HepG2 (cell line): Measurements from ENCODE around the gene DENND4A. TPM values are rescaled to one million over a fixed set of nuclear protein-coding genes. Genes with fewer than 3 reads are reported as not detected.

Experiments
- ATAC-seq: fragments of 200-7000 bp; cut with Tn5 transposase; 3 replicates; pipeline ENCODE4 v1.9.1; 2020; ENCODE audit warnings: mild to moderate bottlenecking, moderate library complexity
- BruUV-seq: library from RNA; stranded (reverse); fragments of 400-500 nt; replicated peaks from 2 replicates; lab custom pipeline; 2021; lab: Mats Ljungman, UMichigan
- CTCF ChIA-PET: fragments of 300-600 bp; formaldehyde crosslinking; extraction: SDS; loops from one replicate; lab custom pipeline; 2021; ENCODE audit warnings: low total read pairs, inconsistent platforms, low intra/inter-chr PET ratio; lab: Yijun Ruan, JAX
- POLR2A ChIA-PET: fragments of 350-600 bp; sonication (Branson Sonifier 250); formaldehyde crosslinking; loops from one replicate; lab custom pipeline; 2020; ENCODE audit warnings: antibody characterized with exemption, inconsistent platforms; lab: Yijun Ruan, JAX
- DNase-seq: peaks from one replicate; pipeline ENCODE4 v3.0.0-alpha.2; 2015; ENCODE audit warnings: low spot score
- FAIRE-seq: peaks from 3 replicates; lab custom pipeline; 2011; peaks lifted over from hg19 to GRCh38; lab: Jason Lieb, UNC
- H2AFZ ChIP-seq: one replicate; pipeline ENCODE4 v1.6.1; 2011; ENCODE audit warnings: low read length, inconsistent platforms
- H3K27ac ChIP-seq: fragments of 300-600 bp; 3 replicates; pipeline ENCODE4 v1.8.0; 2011; ENCODE audit warnings: mixed run types, mild to moderate bottlenecking, mixed read lengths, low read length, inconsistent platforms; ENCODE audit not compliant: insufficient read depth; ENCODE audit errors: extremely low read length
- H3K27me3 ChIP-seq, 2 experiments: fragments of 200-600 bp in 1 of 2; 2 replicates in 1 of 2; 3 replicates in 1 of 2; pipeline versions ENCODE4 v1.6.0 to v1.8.0; 2011; ENCODE audit warnings: low read length in 2 of 2, mild to moderate bottlenecking in 2 of 2, moderate library complexity in 2 of 2, inconsistent platforms in 1 of 2; ENCODE audit not compliant: insufficient read depth in 2 of 2, control insufficient read depth in 1 of 2
- H3K36me3 ChIP-seq, 2 experiments: fragments of 200-600 bp in 1 of 2; replicated peaks in 1 of 2; 2 replicates in 1 of 2; 3 replicates in 1 of 2; pipeline versions ENCODE4 v1.5.1 to v1.8.0; 2011; ENCODE audit warnings: low read length in 2 of 2, inconsistent platforms in 1 of 2; ENCODE audit not compliant: insufficient read depth in 2 of 2, control insufficient read depth in 1 of 2
- H3K4me1 ChIP-seq: 2 replicates; pipeline ENCODE4 v1.5.1; 2012; ENCODE audit warnings: low read length, inconsistent platforms; ENCODE audit not compliant: insufficient read depth
- H3K4me2 ChIP-seq: 2 replicates; pipeline ENCODE4 v1.6.0; 2011; ENCODE audit warnings: low read depth, low read length, inconsistent platforms
- H3K4me3 ChIP-seq, 3 experiments: fragments of 200-600 bp in 1 of 3; sonication (generic), shearing (Covaris generic) in 1 of 3; replicated peaks in 1 of 3; 2 replicates each; pipeline ENCODE4 v1.5.1; 2011 to 2016; ENCODE audit warnings: low read length in 3 of 3, inconsistent platforms in 2 of 3, low read depth in 2 of 3, mild to moderate bottlenecking in 2 of 3, control low read depth in 1 of 3, mixed read lengths in 1 of 3; ENCODE audit not compliant: insufficient read depth in 1 of 3
- H3K79me2 ChIP-seq: one replicate; pipeline ENCODE4 v1.6.1; 2011; ENCODE audit warnings: low read length, inconsistent platforms; ENCODE audit not compliant: insufficient read depth
- H3K9ac ChIP-seq: 2 replicates; pipeline ENCODE4 v1.6.0; 2011; ENCODE audit warnings: mild to moderate bottlenecking, low read depth, low read length, inconsistent platforms; ENCODE audit not compliant: insufficient read depth
- H3K9me3 ChIP-seq: 2 replicates; pipeline ENCODE4 v1.5.1; 2012; ENCODE audit warnings: mild to moderate bottlenecking, low read length
- H4K20me1 ChIP-seq: 2 replicates; pipeline ENCODE4 v1.6.0; 2011; ENCODE audit warnings: inconsistent platforms, mild to moderate bottlenecking, low read length, moderate library complexity; ENCODE audit not compliant: insufficient read depth
- BORCS8-MEF2B ChIP-seq: sonication (generic); formaldehyde crosslinking; IDR thresholded peaks from 2 replicates; pipeline ENCODE4 v1.8.0; 2022; ENCODE audit warnings: mild to moderate bottlenecking, missing genetic modification reagents
- CERS6 ChIP-seq: sonication (generic); formaldehyde crosslinking; IDR thresholded peaks from 2 replicates; pipeline ENCODE4 v1.5.0; 2020; ENCODE audit warnings: missing genetic modification reagents
- DNMT1 ChIP-seq: sonication (generic); formaldehyde crosslinking; IDR thresholded peaks from 2 replicates; pipeline ENCODE4 v1.5.1; 2020; ENCODE audit warnings: mild to moderate bottlenecking, missing genetic modification reagents
- FOXA1 ChIP-seq, 2 experiments: fragments of 450-650 bp in 1 of 2; sonication (generic) in 1 of 2; formaldehyde crosslinking in 1 of 2; IDR thresholded peaks; 2 replicates each; pipeline versions ENCODE4 v1.4.0 to v1.6.1; 2016 to 2020; ENCODE audit warnings: missing genetic modification reagents in 1 of 2
- FOXO1 ChIP-seq: sonication (generic); formaldehyde crosslinking; IDR thresholded peaks from 2 replicates; pipeline ENCODE4 v1.4.0; 2020; ENCODE audit warnings: missing genetic modification reagents
- HCFC1 ChIP-seq: fragments of 150-350 bp; IDR thresholded peaks from 2 replicates; pipeline ENCODE4 v1.6.1; 2014; ENCODE audit warnings: low read depth, low read length
- NR2C2 ChIP-seq: sonication (generic); formaldehyde crosslinking; IDR thresholded peaks from 2 replicates; pipeline ENCODE4 v1.4.0; 2020; ENCODE audit warnings: missing genetic modification reagents, mild to moderate bottlenecking, moderate library complexity, borderline replicate concordance
- SIX4 ChIP-seq: sonication (generic); formaldehyde crosslinking; IDR thresholded peaks from 2 replicates; pipeline ENCODE4 v1.4.0; 2020; ENCODE audit warnings: missing genetic modification reagents
- SKI ChIP-seq: fragments of 450-650 bp; IDR thresholded peaks from one replicate; pipeline ENCODE4 v1.6.1; 2018; ENCODE audit warnings: mild to moderate bottlenecking; ENCODE audit not compliant: partially characterized antibody
- SNRNP70 ChIP-seq: fragments of 200-400 bp; formaldehyde crosslinking; IDR thresholded peaks from 2 replicates; pipeline ENCODE4 v1.6.1; 2017; ENCODE audit warnings: mild to moderate bottlenecking, low read depth, low read length, moderate library complexity
- THAP11 ChIP-seq: IDR thresholded peaks from 2 replicates; pipeline ENCODE4 v1.6.1; 2016; ENCODE audit warnings: missing biosample characterization, missing genetic modification reagents
- ZMAT3 ChIP-seq: sonication (generic); formaldehyde crosslinking; conservative IDR thresholded peaks from 2 replicates; pipeline ENCODE4 v1.7.0; 2021; ENCODE audit warnings: missing genetic modification reagents
- ZNF121 ChIP-seq: sonication (generic); formaldehyde crosslinking; IDR thresholded peaks from 2 replicates; pipeline ENCODE4 v1.5.0; 2020; ENCODE audit warnings: mild to moderate bottlenecking, missing genetic modification reagents
- ZNF180 ChIP-seq: sonication (generic); formaldehyde crosslinking; IDR thresholded peaks from 2 replicates; pipeline ENCODE4 v1.4.0; 2020; ENCODE audit warnings: low read depth, missing genetic modification reagents, borderline replicate concordance
- ZNF3 ChIP-seq: IDR thresholded peaks from 2 replicates; pipeline ENCODE4 v1.7.0; 2017; ENCODE audit warnings: inconsistent platforms
- ZUFSP ChIP-seq: sonication (generic); formaldehyde crosslinking; IDR thresholded peaks from 2 replicates; pipeline ENCODE4 v1.9.0; 2021; ENCODE audit warnings: missing genetic modification reagents, mild to moderate bottlenecking, borderline replicate concordance
- WGBS: methylation state at CpG from one replicate; pipeline ENCODE4 v1.1.6; 2017; ENCODE audit warnings: low lambda C conversion rate; 5-methylcytosine and 5-hydroxymethylcytosine counted together
- in situ Hi-C: cut with HindIII; loops from 2 replicates; pipeline ENCODE4 v1.10.0; 2017; ENCODE audit warnings: low pct_unique_long_range_greater_than_20kb; ENCODE audit not compliant: extremely low pct_ligation_motif_present
- intact Hi-C: fragments of 100-400 bp; cut with micrococcal nuclease; formaldehyde crosslinking; loops from one replicate; pipeline ENCODE4 v1.10.0; 2022; ENCODE audit not compliant: unreplicated experiment
- polyA plus RNA-seq, 8 experiments: library from polyadenylated mRNA; depleted of rRNA in 3 of 8; stranded (reverse) in 7 of 8; unstranded in 1 of 8; fragments of >200 nt; fragmentation: Illumina TruSeq in 4 of 8; extraction: Trizol in 4 of 8; gene quantifications; 2 replicates each; pipeline versions ENCODE4 v1.2.1 to v1.2.3, GENCODE V29; 2011 to 2016; ENCODE audit warnings: low read depth in 4 of 8, missing spikeins in 1 of 8, mixed read lengths in 1 of 8; ENCODE audit not compliant: insufficient read depth in 1 of 8
- total RNA-seq, 5 experiments: library from RNA; depleted of rRNA; stranded (reverse); fragments of >200 nt; fragmentation: Illumina TruSeq; extraction: Trizol; gene quantifications; 2 replicates each; pipeline ENCODE4 v1.2.3, GENCODE V29; 2016; ENCODE audit warnings: low read depth in 1 of 5
- TF ChIP-seq, protein P1 (sequence below): sonication (generic); formaldehyde crosslinking; IDR thresholded peaks from 2 replicates; pipeline ENCODE4 v1.5.0; 2020; ENCODE audit warnings: mild to moderate bottlenecking, missing genetic modification reagents
- TF ChIP-seq, protein P2 (sequence below): sonication (generic); formaldehyde crosslinking; IDR thresholded peaks from 2 replicates; pipeline ENCODE4 v1.4.0; 2020; ENCODE audit warnings: mild to moderate bottlenecking, missing genetic modification reagents

The DENND4A gene
- total and polyA plus RNA-seq, 2 of the 13 experiments (the other 11 are each of a cell fraction or from before 2014, with no cell fraction given), result 13.2 to 18.6 TPM

GRCh38 chr15:65792988-65793817, 1.1 kb upstream of the DENND4A start:
- no peak for DNase-seq
- BruUV-seq, result no TSS peak
- in situ Hi-C loops, result no loop called here
- no peaks in the 10 kb centered on the region; a peak in 1 of 5 replicates for H3K27me3 ChIP-seq
- H3K4me3 ChIP-seq, result peak overlapping the region; percentile 84 to 89 (median 88)
- H3K27ac ChIP-seq, result peak overlapping the region; percentile 81
- CTCF ChIA-PET, result no interaction called here
- peak overlapping the region; percentile 67 for H3K4me2 ChIP-seq
- 91% methylated on average over 13 of the region's 13 CpGs for WGBS
- H2AFZ ChIP-seq, result no peak overlapping the region
- no peak for ATAC-seq
- no peaks in the 10 kb centered on the region for H3K9me3 ChIP-seq
- peak overlapping the region; percentile 90 for H3K9ac ChIP-seq
- intact Hi-C loops, result loop anchor here (1.0 kb wide), 1 partner anchor 11 kb away; no protein-coding TSS in a partner anchor
- no peaks in the 10 kb centered on the region for H4K20me1 ChIP-seq
- H3K79me2 ChIP-seq, result peaks cover 38% of the 10 kb centered on the region
- peaks cover 41% of the 10 kb centered on the region for H3K4me1 ChIP-seq
- no peak for FAIRE-seq
- POLR2A ChIA-PET, result interaction anchor here (3.7 kb wide), 1 partner anchor 40 kb away, joined by 35 read pairs; no protein-coding TSS in a partner anchor
- H3K36me3 ChIP-seq, result no peaks in the 10 kb centered on the region
- no peak for TF ChIP-seq DNMT1
- TF ChIP-seq SNRNP70, result no peak
- peak; percentile 86 for TF ChIP-seq ZNF121
- TF ChIP-seq ZNF3 (CRISPR knock-in tag), result peak; percentile 85; the same call in 1 of the 2 replicates
- TF ChIP-seq SKI, result no peak
- no peak for TF ChIP-seq FOXA1 (IDR thresholded peaks at IDR 0.05)
- TF ChIP-seq FOXA1 (CRISPR knock-in tag; IDR thresholded peaks at IDR 0.05), result no peak
- TF ChIP-seq ZUFSP (CRISPR knock-in tag), result no peak
- no peak for TF ChIP-seq HCFC1
- TF ChIP-seq BORCS8-MEF2B (CRISPR knock-in tag), result no peak
- TF ChIP-seq SIX4, result no peak
- no peak for TF ChIP-seq ZMAT3 (CRISPR knock-in tag)
- no peak for TF ChIP-seq CERS6 (CRISPR knock-in tag)
- no peak for TF ChIP-seq THAP11 (CRISPR knock-in tag)
- TF ChIP-seq NR2C2 (CRISPR knock-in tag), result no peak
- TF ChIP-seq, protein P1, sequence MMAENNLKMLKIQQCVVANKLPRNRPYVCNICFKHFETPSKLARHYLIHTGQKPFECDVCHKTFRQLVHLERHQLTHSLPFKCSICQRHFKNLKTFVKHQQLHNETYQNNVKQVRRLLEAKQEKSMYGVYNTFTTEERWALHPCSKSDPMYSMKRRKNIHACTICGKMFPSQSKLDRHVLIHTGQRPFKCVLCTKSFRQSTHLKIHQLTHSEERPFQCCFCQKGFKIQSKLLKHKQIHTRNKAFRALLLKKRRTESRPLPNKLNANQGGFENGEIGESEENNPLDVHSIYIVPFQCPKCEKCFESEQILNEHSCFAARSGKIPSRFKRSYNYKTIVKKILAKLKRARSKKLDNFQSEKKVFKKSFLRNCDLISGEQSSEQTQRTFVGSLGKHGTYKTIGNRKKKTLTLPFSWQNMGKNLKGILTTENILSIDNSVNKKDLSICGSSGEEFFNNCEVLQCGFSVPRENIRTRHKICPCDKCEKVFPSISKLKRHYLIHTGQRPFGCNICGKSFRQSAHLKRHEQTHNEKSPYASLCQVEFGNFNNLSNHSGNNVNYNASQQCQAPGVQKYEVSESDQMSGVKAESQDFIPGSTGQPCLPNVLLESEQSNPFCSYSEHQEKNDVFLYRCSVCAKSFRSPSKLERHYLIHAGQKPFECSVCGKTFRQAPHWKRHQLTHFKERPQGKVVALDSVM (CRISPR knock-in tag), result peak; percentile 48; the same call in 1 of the 2 replicates
- TF ChIP-seq ZNF180 (CRISPR knock-in tag), result no peak
- TF ChIP-seq, protein P2, sequence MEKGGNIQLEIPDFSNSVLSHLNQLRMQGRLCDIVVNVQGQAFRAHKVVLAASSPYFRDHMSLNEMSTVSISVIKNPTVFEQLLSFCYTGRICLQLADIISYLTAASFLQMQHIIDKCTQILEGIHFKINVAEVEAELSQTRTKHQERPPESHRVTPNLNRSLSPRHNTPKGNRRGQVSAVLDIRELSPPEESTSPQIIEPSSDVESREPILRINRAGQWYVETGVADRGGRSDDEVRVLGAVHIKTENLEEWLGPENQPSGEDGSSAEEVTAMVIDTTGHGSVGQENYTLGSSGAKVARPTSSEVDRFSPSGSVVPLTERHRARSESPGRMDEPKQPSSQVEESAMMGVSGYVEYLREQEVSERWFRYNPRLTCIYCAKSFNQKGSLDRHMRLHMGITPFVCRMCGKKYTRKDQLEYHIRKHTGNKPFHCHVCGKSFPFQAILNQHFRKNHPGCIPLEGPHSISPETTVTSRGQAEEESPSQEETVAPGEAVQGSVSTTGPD (CRISPR knock-in tag), result no peak
- TF ChIP-seq FOXO1 (CRISPR knock-in tag), result no peak
